GM21390 (cell line): ENCODE measurements around the gene NAPSA.
A peak's percentile ranks its signal among the peaks of the same experiment; 100 is the strongest.

Experiments
- ATAC-seq: cut with Tn5 transposase; IDR thresholded peaks from one replicate; pipeline ENCODE4 v1.9.1; 2021; ENCODE audit not compliant: unreplicated experiment

The NAPSA gene

GRCh38 chr19:50384685-50385535 lies 19.5 kb upstream of the NAPSA start:
- no peak for ATAC-seq

GRCh38 chr19:50383852-50384684 lies 18.6 kb upstream of the NAPSA start, which contains the start of gene POLD1:
Gene POLD1 (plus strand): TSS chr19:50384347. CDS start chr19:50398852, 14,505 bp downstream.
- peak; percentile 75 for ATAC-seq

GRCh38 chr19:50383001-50383851 lies 17.8 kb upstream of the NAPSA start:
- no peak for ATAC-seq

- ATAC-seq, result no peak
Observed at GRCh38 chr19:50381881-50382729, 16.7 kb upstream of the NAPSA start.

- no peak for ATAC-seq
Observed at GRCh38 chr19:50380751-50381151, 15.3 kb upstream of the NAPSA start.

- no peak for ATAC-seq
Observed at GRCh38 chr19:50380137-50380536, 14.7 kb upstream of the NAPSA start.

- ATAC-seq, result no peak
Observed at GRCh38 chr19:50379602-50380001, 14.2 kb upstream of the NAPSA start.

GRCh38 chr19:50378863-50379236 lies 13.4 kb upstream of the NAPSA start:
- no peak for ATAC-seq

GRCh38 chr19:50378169-50378862 lies 12.9 kb upstream of the NAPSA start:
- ATAC-seq, result no peak

- no peak for ATAC-seq
Observed at GRCh38 chr19:50377517-50377916, 12.1 kb upstream of the NAPSA start.

GRCh38 chr19:50377051-50377461 lies 11.6 kb upstream of the NAPSA start:
- no peak for ATAC-seq

GRCh38 chr19:50376166-50377050 lies 11.0 kb upstream of the NAPSA start, which contains the start of gene NR1H2:
Gene NR1H2 (plus strand): TSS chr19:50376457. CDS start chr19:50377606, 1,149 bp downstream.
- ATAC-seq, result peak; percentile 82

- no peak for ATAC-seq
Observed at GRCh38 chr19:50371914-50372475, 6.6 kb upstream of the NAPSA start.

GRCh38 chr19:50368649-50369570 lies 3.5 kb upstream of the NAPSA start:
- no peak for ATAC-seq

GRCh38 chr19:50362656-50363424 lies 2.6 kb downstream of the NAPSA start:
- no peak for ATAC-seq

- no peak for ATAC-seq
Observed at GRCh38 chr19:50362030-50362412, 3.4 kb downstream of the NAPSA start.
